Muscle of arm (tissue), 12 donors: ENCODE results near the gene TRAF1. TPM values are rescaled to one million over a fixed set of nuclear protein-coding genes. Genes with fewer than 3 reads are reported as not detected.

ENCODE experiments used
- DNase-seq: peaks from one replicate; pipeline ENCODE4 v3.0.0-alpha.2; 2013
- polyA plus RNA-seq, 12 donors: library from polyadenylated mRNA; unstranded; fragments of 120-200 nt; gene quantifications; one replicate each; pipeline ENCODE4 v1.2.1, GENCODE V29; 2013; ENCODE audit not compliant: insufficient read length in 12 of 12

TRAF1 gene
- polyA plus RNA-seq, 12 donors = 2.8 to 7.3 (median 4.0) TPM; not detected in 1

GRCh38 chr9:120925535-120926396 lies 830 bp downstream of the TRAF1 start:
- no peak for DNase-seq

- DNase-seq = no peak
Measured at GRCh38 chr9:120924698-120925534, 1.7 kb downstream of the TRAF1 start.

GRCh38 chr9:120923620-120924328 lies 2.8 kb downstream of the TRAF1 start:
- no peak for DNase-seq

- DNase-seq = no peak
Measured at GRCh38 chr9:120922404-120923195, 4.0 kb downstream of the TRAF1 start.

- no peak for DNase-seq
Measured at GRCh38 chr9:120921661-120922181, 4.9 kb downstream of the TRAF1 start.

- DNase-seq = no peak
Measured at GRCh38 chr9:120920806-120921178, 5.8 kb downstream of the TRAF1 start.

- DNase-seq = no peak
Measured at GRCh38 chr9:120919843-120920805, 6.5 kb downstream of the TRAF1 start.

GRCh38 chr9:120918931-120919842 lies 7.4 kb downstream of the TRAF1 start:
- DNase-seq = no peak

- no peak for DNase-seq
Measured at GRCh38 chr9:120917929-120918762, 8.4 kb downstream of the TRAF1 start.

- no peak for DNase-seq
Measured at GRCh38 chr9:120916991-120917880, 9.4 kb downstream of the TRAF1 start.

- no peak for DNase-seq
Measured at GRCh38 chr9:120916588-120916987, 10.0 kb downstream of the TRAF1 start.

GRCh38 chr9:120915854-120916470 lies 10.6 kb downstream of the TRAF1 start:
- no peak for DNase-seq

- DNase-seq = no peak
Measured at GRCh38 chr9:120914953-120915352, 11.6 kb downstream of the TRAF1 start.

- no peak for DNase-seq
Measured at GRCh38 chr9:120914396-120914795, 12.2 kb downstream of the TRAF1 start.

GRCh38 chr9:120913647-120914264 lies 12.8 kb downstream of the TRAF1 start:
- no peak for DNase-seq
